ENCODE results near the gene SDK1. TPM values are rescaled to one million over a fixed set of nuclear protein-coding genes. Genes with fewer than 3 reads are reported as not detected.

SDK1 gene
- total RNA-seq, 2 donors from 2014 or later, result 4.8 to 13.2 TPM

DNA sequence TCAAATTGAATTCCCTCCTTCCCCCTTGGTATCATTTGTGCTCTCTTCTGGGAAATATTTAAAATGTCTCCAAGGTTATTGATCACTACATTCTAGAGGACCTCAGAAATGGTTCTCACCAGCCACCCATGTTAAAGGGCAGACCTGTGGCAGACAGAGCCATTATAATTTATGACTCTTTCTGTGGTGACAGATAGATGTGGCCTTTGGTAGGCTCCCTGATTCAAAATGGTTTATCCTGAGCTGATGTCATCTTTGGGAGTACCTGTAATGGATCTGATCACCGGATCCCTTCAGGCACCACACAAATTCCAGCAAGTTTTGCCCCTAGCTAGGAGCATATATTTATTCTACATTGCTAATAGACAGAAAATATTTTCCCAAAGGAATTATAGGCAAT, 267.5 kb downstream of the SDK1 start:
- H3K4me3 ChIP-seq, result no peak overlapping the region
- intact Hi-C loops (cut with DNase I), result no loop called here
- TF ChIP-seq POLR2A (IDR thresholded peaks at IDR 0.05) (no peak), POLR2AphosphoS5 (IDR thresholded peaks at IDR 0.05) (no peak)
- TF ChIP-seq, protein P1, sequence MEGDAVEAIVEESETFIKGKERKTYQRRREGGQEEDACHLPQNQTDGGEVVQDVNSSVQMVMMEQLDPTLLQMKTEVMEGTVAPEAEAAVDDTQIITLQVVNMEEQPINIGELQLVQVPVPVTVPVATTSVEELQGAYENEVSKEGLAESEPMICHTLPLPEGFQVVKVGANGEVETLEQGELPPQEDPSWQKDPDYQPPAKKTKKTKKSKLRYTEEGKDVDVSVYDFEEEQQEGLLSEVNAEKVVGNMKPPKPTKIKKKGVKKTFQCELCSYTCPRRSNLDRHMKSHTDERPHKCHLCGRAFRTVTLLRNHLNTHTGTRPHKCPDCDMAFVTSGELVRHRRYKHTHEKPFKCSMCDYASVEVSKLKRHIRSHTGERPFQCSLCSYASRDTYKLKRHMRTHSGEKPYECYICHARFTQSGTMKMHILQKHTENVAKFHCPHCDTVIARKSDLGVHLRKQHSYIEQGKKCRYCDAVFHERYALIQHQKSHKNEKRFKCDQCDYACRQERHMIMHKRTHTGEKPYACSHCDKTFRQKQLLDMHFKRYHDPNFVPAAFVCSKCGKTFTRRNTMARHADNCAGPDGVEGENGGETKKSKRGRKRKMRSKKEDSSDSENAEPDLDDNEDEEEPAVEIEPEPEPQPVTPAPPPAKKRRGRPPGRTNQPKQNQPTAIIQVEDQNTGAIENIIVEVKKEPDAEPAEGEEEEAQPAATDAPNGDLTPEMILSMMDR (IDR thresholded peaks at IDR 0.05), result no peak

DNA sequence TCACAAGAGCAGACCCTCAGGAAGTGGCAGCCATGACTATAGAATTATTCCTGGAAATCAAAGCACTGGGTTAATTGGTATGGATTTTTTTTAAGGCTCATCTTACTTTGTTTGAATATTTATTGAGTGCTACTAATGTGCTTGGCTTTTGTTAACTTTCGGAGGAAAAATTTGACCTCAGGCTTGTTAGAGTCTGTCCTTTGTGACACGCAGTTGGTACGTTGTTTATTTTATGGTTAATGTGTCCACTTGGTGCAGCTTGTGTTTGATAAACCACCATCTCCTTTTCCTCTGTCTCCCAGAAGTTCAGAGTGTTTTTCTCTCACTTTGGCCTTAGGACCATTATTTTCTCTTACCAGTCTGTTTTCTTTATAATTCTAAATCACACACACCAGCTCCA, 268.6 kb downstream of the SDK1 start:
- Histone ChIP-seq H3K9me3 (no peaks in the 10 kb centered on the region), H3K4me1 (replicated peaks) (no peaks in the 10 kb centered on the region), H3K27ac (no peak overlapping the region), H3K4me3 (no peak overlapping the region), H3K27me3 (replicated peaks; ENCODE audit: insufficient read depth) (no peaks in the 10 kb centered on the region), H3K36me3 (no peaks in the 10 kb centered on the region)
- 68% methylated on average over 3 of the region's 3 CpGs for WGBS
- TF ChIP-seq, protein P1 (IDR thresholded peaks at IDR 0.05), result no peak
- TF ChIP-seq POLR2A (IDR thresholded peaks at IDR 0.05), result no peak
- TF ChIP-seq POLR2AphosphoS5 (IDR thresholded peaks at IDR 0.05), result no peak
- intact Hi-C loops (cut with DNase I), result no loop called here
- DNase-seq (ENCODE audit: low spot score), result no peak

More for the DNA sequence above, 267.5 kb downstream of the SDK1 start:
- Histone ChIP-seq H3K27me3 (replicated peaks; ENCODE audit: insufficient read depth) (no peaks in the 10 kb centered on the region), H3K9me3 (no peaks in the 10 kb centered on the region), H3K27ac (no peak overlapping the region), H3K36me3 (no peaks in the 10 kb centered on the region), H3K4me1 (replicated peaks) (no peaks in the 10 kb centered on the region)
- DNase-seq (ENCODE audit: low spot score), result no peak
- WGBS, result 89% methylated on average over 1 of the region's 1 CpG

DNA sequence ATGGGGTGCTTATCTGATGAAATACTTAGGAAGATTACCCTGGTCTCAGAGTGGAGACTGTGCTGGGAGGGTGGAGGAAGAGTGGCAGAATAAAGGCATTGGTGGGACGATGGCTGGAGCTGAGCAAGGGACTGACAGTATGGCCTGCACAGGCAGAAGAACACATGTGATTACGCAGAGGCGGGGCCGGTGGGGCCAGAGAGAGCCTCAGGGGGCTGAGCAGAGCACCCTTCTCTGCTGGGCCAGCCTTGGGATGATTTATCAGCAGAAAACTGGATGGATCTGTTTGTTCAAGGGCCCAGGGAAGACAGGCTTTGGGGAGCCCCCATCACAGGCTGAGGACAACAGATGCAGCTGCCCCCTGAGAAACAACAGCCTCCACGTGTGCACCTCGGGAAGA, 272.1 kb downstream of the SDK1 start:
- 93% methylated on average over 4 of the region's 6 CpGs for WGBS
- H3K36me3 ChIP-seq, result no peaks in the 10 kb centered on the region
- H3K27ac ChIP-seq, result no peak overlapping the region
- no peak for TF ChIP-seq POLR2AphosphoS5 (IDR thresholded peaks at IDR 0.05)
- TF ChIP-seq, protein P1 (IDR thresholded peaks at IDR 0.05), result no peak
- no peak for TF ChIP-seq POLR2A (IDR thresholded peaks at IDR 0.05)
- H3K4me1 ChIP-seq (replicated peaks), result no peaks in the 10 kb centered on the region
- H3K4me3 ChIP-seq, result no peak overlapping the region
- no peak for DNase-seq (ENCODE audit: low spot score)
- no peaks in the 10 kb centered on the region for H3K27me3 ChIP-seq (replicated peaks; ENCODE audit: insufficient read depth)
- no peaks in the 10 kb centered on the region for H3K9me3 ChIP-seq
- intact Hi-C loops (cut with DNase I), result no loop called here

DNA sequence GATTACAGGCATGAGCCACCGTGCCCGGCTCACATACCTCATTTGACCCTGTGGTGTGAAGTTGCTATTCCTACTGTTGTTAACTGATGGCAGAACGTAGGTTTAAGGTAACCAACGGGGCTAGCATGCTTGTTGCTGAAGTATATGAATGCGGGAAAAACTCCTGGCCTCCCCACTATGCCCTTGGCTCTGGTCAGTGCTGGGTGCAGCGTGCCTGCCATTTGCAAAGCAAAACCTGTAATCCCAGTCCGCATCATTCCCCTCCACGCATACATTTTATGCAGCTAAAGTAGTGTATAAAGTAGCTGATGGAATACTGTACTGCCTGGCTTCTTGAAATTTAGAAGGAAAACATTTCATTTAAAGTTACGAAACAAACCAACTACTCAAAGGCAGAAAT, 273.3 kb downstream of the SDK1 start:
- no peak for DNase-seq (ENCODE audit: low spot score)
- TF ChIP-seq POLR2AphosphoS5 (IDR thresholded peaks at IDR 0.05), result no peak
- no peak for TF ChIP-seq POLR2A (IDR thresholded peaks at IDR 0.05)
- TF ChIP-seq, protein P1 (IDR thresholded peaks at IDR 0.05), result no peak
- no peaks in the 10 kb centered on the region for H3K4me1 ChIP-seq (replicated peaks)
- H3K27me3 ChIP-seq (replicated peaks; ENCODE audit: insufficient read depth), result no peaks in the 10 kb centered on the region
- no peaks in the 10 kb centered on the region for H3K9me3 ChIP-seq
- WGBS, result 83% methylated on average over 9 of the region's 9 CpGs
- intact Hi-C loops (cut with DNase I), result no loop called here
- H3K4me3 ChIP-seq, result no peak overlapping the region
- H3K36me3 ChIP-seq, result no peaks in the 10 kb centered on the region
- H3K27ac ChIP-seq, result no peak overlapping the region

DNA sequence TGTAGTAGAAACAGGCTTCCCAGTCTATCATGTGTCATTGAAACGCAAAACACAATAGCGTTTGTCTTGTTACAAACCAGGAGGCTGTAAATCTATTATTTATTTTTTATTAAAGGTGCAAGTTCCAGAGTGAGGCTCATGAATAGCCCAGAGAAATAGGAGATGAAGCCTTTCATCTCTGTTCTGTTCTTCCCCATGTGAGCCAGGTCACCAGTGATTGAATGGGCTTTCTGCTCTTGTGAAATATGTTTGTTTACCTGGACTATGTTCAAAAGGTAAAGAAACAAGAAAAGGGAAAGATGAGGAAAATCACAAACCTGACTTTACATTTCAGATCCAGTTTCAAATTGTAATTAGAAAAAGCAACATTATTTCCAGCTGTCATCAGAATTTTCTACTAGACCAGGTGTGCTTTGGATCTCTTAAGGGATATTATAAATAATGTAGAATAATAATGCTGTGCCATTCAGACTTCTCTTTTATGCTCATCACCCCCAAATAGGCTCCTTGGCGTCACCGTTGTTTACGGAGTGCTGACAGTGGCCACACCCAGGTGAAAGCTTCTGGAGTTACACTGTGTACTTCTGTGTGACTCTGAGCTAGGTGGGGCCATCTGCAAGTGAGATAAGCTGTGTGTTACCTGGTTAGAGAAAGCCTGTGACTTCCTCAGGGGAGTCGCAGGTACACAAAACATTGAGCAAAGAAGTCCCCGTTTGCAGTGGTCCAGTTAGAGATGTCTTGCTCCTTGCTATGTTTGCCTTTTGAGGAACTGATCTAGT, 274.9 kb downstream of the SDK1 start:
- no peaks in the 10 kb centered on the region for H3K9me3 ChIP-seq
- H3K4me3 ChIP-seq, result no peak overlapping the region
- TF ChIP-seq POLR2A (IDR thresholded peaks at IDR 0.05) (no peak), POLR2AphosphoS5 (IDR thresholded peaks at IDR 0.05) (no peak)
- TF ChIP-seq, protein P1 (IDR thresholded peaks at IDR 0.05), result no peak
- no peaks in the 10 kb centered on the region for H3K36me3 ChIP-seq
- no peaks in the 10 kb centered on the region for H3K27me3 ChIP-seq (replicated peaks; ENCODE audit: insufficient read depth)
- 44% methylated on average over 7 of the region's 7 CpGs for WGBS
- H3K27ac ChIP-seq, result no peak overlapping the region
- intact Hi-C loops (cut with DNase I), result no loop called here
- DNase-seq (ENCODE audit: low spot score), result no peak
- H3K4me1 ChIP-seq (replicated peaks), result no peaks in the 10 kb centered on the region
